ENCODE results near the gene TCF12.
"Not testable (repeated sequence)": the region's sequence is repeated elsewhere in the genome, so short reads cannot be mapped to it uniquely, and the experiment has no call there.

TCF12 gene

DNA sequence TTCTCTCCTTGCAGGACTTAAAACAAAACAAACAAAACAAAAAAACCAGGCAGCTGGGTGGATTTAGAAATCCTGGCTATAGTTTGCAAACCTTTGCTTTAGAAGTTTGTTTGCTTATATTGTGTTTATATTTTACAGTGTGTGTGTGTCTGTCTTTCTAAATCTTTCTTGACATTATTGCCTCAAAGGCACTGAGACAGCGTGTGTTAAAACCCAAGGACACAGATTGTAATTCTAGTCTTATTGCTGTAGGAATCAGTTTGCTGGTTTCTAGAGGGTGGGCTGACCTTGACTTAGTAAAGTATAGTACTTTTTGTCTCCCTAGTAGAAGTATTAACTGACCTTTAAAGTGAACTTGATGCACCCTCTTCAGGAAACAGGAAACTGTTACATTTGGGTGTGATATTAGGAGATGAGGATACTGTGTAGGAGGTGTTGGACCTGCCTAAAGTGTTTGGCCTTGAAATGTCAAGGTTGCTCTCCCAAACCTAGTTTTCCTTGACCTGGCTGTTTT, 71.0 kb downstream of the TCF12 start:
- H3K9me3 Mint-ChIP-seq: peaks cover 3% of the 10 kb centered on the region
- no peak overlapping the region for H3K27ac Mint-ChIP-seq
- ATAC-seq: peak; percentile 80
- peaks cover 48% of the 10 kb centered on the region for H3K4me1 Mint-ChIP-seq
- no peak for DNase-seq
- H3K36me3 Mint-ChIP-seq (ENCODE audit: low read depth): peaks cover 18% of the 10 kb centered on the region
- no peaks in the 10 kb centered on the region for H3K27me3 Mint-ChIP-seq
- peak overlapping the region; percentile 29 for H3K4me3 Mint-ChIP-seq

- no peak for DNase-seq
- Mint-ChIP-seq H3K4me3 (no peak overlapping the region), H3K9me3 (peaks cover 9% of the 10 kb centered on the region), H3K27me3 (no peaks in the 10 kb centered on the region), H3K36me3 (ENCODE audit: low read depth) (peaks cover 22% of the 10 kb centered on the region), H3K4me1 (peaks cover 33% of the 10 kb centered on the region), H3K27ac (no peak overlapping the region)
- no peak for ATAC-seq
Measured at GRCh38 chr15:56991017-56991416, 72.6 kb downstream of the TCF12 start.

DNA sequence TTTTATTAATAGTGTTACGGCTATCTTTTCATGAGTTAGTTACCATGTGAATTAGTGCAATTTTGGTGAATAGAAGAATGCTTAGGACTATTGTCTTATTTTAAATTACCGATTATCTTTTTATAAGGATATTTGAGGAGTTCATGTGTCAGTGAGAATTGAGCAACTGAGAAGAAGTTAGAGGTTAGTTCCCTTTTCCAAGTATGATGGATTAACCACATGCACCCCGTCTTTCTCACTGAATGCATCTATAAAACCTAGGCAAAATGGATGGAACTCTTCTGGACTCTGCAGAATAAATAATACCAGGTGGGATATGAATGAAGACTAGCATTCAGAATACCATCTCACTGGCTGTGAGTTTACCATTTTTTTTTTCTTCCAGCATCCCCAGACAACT, 74.3 kb downstream of the TCF12 start:
- DNase-seq (no peak), ATAC-seq (no peak)
- Mint-ChIP-seq H3K4me3 (no peak overlapping the region), H3K4me1 (peaks cover 21% of the 10 kb centered on the region), H3K27ac (no peak overlapping the region), H3K36me3 (ENCODE audit: low read depth) (peaks cover 27% of the 10 kb centered on the region), H3K9me3 (peaks cover 15% of the 10 kb centered on the region), H3K27me3 (no peaks in the 10 kb centered on the region)

DNA sequence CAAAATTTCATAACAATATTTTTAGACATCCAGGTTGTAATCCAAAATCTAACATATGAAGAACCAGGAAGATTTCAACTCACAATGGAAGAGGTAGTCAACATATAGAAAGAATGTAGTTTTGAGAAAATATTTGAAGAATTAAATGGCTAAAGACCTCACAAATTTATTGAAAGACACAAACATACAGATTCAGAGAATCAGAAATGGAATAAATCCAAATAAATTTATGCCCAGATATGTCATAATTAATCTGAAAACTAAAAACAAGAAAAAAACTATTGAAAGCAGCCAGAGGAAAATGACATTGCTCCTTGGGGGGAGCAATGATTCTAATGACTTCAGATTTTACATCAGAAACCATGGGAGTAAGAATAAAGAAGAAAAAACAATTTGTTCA, 75.8 kb downstream of the TCF12 start:
- DNase-seq: no peak
- Mint-ChIP-seq H3K9me3 (peaks cover 15% of the 10 kb centered on the region), H3K4me1 (peaks cover 10% of the 10 kb centered on the region), H3K4me3 (no peak overlapping the region), H3K27me3 (no peaks in the 10 kb centered on the region), H3K27ac (no peak overlapping the region), H3K36me3 (ENCODE audit: low read depth) (peaks cover 27% of the 10 kb centered on the region)
- ATAC-seq: no peak

DNA sequence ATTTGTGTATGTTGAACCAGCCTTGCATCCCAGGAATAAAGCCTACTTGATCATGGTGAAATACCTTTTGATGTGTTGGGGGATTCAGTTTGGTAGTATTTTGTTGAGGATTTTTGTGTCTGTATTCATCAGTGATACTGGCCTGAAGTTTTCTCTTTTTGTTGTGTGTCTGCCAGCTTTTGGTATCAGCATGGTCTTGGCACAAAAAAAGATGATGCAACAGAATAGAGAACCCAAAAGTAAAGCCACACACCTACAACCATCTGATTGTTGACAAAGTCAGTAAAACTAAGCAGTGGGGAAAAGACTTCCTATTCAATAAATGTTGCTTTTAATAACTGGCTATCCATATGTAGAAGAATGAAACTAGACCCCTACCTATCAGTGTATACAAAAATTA, 77.6 kb downstream of the TCF12 start:
- ATAC-seq: no peak
- Mint-ChIP-seq H3K27ac (no peak overlapping the region), H3K4me3 (no peak overlapping the region), H3K27me3 (no peaks in the 10 kb centered on the region), H3K4me1 (peaks cover 3% of the 10 kb centered on the region), H3K36me3 (ENCODE audit: low read depth) (peaks cover 27% of the 10 kb centered on the region), H3K9me3 (peaks cover 15% of the 10 kb centered on the region)
- DNase-seq: no peak

GRCh38 chr15:56996746-56997470, 78.5 kb downstream of the TCF12 start:
- Mint-ChIP-seq H3K27me3 (no peaks in the 10 kb centered on the region), H3K4me3 (no peak overlapping the region), H3K36me3 (ENCODE audit: low read depth) (peaks cover 29% of the 10 kb centered on the region), H3K27ac (no peak overlapping the region), H3K9me3 (peaks cover 15% of the 10 kb centered on the region), H3K4me1 (peaks cover 4% of the 10 kb centered on the region)
- no peak for DNase-seq
- no peak for ATAC-seq

DNA sequence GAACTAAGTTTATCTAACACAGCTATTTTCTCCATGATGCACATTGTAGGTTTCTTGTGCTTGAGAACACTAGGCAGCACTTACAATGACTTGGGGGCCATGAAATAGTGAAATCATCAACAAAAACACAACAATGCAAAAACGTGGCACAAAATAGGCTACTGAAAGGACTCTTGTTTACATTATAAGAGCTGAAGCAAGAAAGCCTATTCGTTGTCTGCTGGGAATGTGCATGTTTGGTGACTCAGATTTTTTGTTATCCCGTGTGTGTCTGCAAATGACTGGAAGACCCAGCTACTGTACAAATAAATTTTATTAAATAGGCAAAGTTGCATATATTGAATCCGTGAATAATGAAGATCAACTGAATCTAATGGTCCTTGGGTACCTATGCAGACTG, 85.0 kb downstream of the TCF12 start:
- Mint-ChIP-seq H3K9me3 (no peaks in the 10 kb centered on the region), H3K27ac (no peak overlapping the region), H3K4me1 (peaks cover 21% of the 10 kb centered on the region), H3K27me3 (no peaks in the 10 kb centered on the region), H3K4me3 (no peak overlapping the region), H3K36me3 (ENCODE audit: low read depth) (peaks cover 15% of the 10 kb centered on the region)
- DNase-seq (no peak), ATAC-seq (no peak)

GRCh38 chr15:57005244-57005643, 86.8 kb downstream of the TCF12 start:
- no peak for ATAC-seq
- Mint-ChIP-seq H3K36me3 (ENCODE audit: low read depth) (peaks cover 15% of the 10 kb centered on the region), H3K27ac (no peak overlapping the region), H3K27me3 (no peaks in the 10 kb centered on the region), H3K4me1 (peaks cover 18% of the 10 kb centered on the region), H3K9me3 (no peaks in the 10 kb centered on the region), H3K4me3 (no peak overlapping the region)
- no peak for DNase-seq

DNA sequence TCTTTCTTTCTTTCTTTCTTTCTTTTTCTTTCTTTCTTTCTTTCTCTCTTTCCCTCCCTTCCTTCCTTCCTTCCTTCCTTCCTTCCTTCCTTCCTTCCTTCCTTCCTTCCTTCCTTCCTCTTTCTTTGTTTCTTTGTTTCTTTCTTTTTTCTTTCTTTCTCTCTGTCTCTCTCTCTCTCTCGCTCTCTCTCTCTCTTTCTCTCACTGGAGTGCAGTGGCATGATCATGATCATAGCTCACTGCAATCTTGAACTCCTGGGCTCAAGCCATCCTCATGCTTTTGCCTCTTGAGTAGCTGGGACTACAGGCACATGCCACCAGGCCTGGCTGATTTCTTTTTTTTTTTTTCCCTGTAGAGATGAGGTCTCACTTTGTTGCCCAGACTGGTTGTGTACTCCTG, 89.4 kb downstream of the TCF12 start:
- not testable (repeated sequence) for H3K27ac Mint-ChIP-seq, ATAC-seq, H3K27me3 Mint-ChIP-seq, H3K9me3 Mint-ChIP-seq, DNase-seq, H3K4me3 Mint-ChIP-seq
- Mint-ChIP-seq H3K4me1 (peaks cover 26% of the 10 kb centered on the region), H3K36me3 (ENCODE audit: low read depth) (peaks cover 12% of the 10 kb centered on the region)

- no peak for ATAC-seq
- no peak overlapping the region for H3K4me3 Mint-ChIP-seq
- H3K4me1 Mint-ChIP-seq: peaks cover 25% of the 10 kb centered on the region
- H3K27ac Mint-ChIP-seq: no peak overlapping the region
- no peaks in the 10 kb centered on the region for H3K27me3 Mint-ChIP-seq
- H3K36me3 Mint-ChIP-seq (ENCODE audit: low read depth): no peaks in the 10 kb centered on the region
- no peak for DNase-seq
- H3K9me3 Mint-ChIP-seq: no peaks in the 10 kb centered on the region
Measured at GRCh38 chr15:57010724-57011123, 92.3 kb downstream of the TCF12 start.

GRCh38 chr15:57012556-57012955, 94.1 kb downstream of the TCF12 start:
- ATAC-seq (no peak), DNase-seq (no peak)
- Mint-ChIP-seq H3K27ac (no peak overlapping the region), H3K36me3 (ENCODE audit: low read depth) (no peaks in the 10 kb centered on the region), H3K27me3 (no peaks in the 10 kb centered on the region), H3K9me3 (no peaks in the 10 kb centered on the region), H3K4me1 (peaks cover 18% of the 10 kb centered on the region), H3K4me3 (no peak overlapping the region)

DNA sequence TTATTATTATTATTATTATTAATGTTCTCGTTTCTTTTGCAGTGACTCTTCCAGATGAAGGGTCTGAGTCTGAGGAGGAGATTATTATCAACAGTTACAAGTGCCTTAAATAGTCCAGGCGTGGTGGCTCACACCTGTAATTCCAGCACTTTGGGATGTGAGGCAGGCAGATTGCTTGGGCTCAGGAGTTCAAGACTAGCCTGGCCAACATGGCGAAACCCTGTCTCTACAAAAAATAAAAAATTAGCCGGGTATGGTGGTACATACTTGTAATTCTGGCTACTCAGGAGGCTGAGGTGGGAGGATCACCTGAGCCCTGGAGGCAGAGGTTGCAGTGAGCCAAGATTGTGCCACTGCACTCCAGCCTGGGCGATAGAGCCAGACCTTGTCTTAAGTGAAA, 96.5 kb downstream of the TCF12 start:
- not testable (repeated sequence) for H3K4me3 Mint-ChIP-seq; H3K36me3 Mint-ChIP-seq (ENCODE audit: low read depth); ATAC-seq; H3K27ac Mint-ChIP-seq; H3K9me3 Mint-ChIP-seq; H3K27me3 Mint-ChIP-seq; DNase-seq
- H3K4me1 Mint-ChIP-seq: peaks cover 23% of the 10 kb centered on the region

- H3K9me3 Mint-ChIP-seq: no peaks in the 10 kb centered on the region
- ATAC-seq: no peak
- no peaks in the 10 kb centered on the region for H3K27me3 Mint-ChIP-seq
- peaks cover 4% of the 10 kb centered on the region for H3K36me3 Mint-ChIP-seq (ENCODE audit: low read depth)
- no peak for DNase-seq
- H3K4me3 Mint-ChIP-seq: no peak overlapping the region
- peaks cover 23% of the 10 kb centered on the region for H3K4me1 Mint-ChIP-seq
- H3K27ac Mint-ChIP-seq: no peak overlapping the region
Measured at GRCh38 chr15:57015360-57015759, 96.9 kb downstream of the TCF12 start.

- no peak overlapping the region for H3K4me3 Mint-ChIP-seq
- H3K36me3 Mint-ChIP-seq (ENCODE audit: low read depth): peaks cover 6% of the 10 kb centered on the region
- DNase-seq: no peak
- ATAC-seq: no peak
- H3K4me1 Mint-ChIP-seq: peaks cover 18% of the 10 kb centered on the region
- no peak overlapping the region for H3K27ac Mint-ChIP-seq
- H3K27me3 Mint-ChIP-seq: no peaks in the 10 kb centered on the region
- H3K9me3 Mint-ChIP-seq: peaks cover 5% of the 10 kb centered on the region
Measured at GRCh38 chr15:57015897-57016296, 97.5 kb downstream of the TCF12 start.

- DNase-seq (no peak), ATAC-seq (no peak)
- Mint-ChIP-seq H3K36me3 (ENCODE audit: low read depth) (peaks cover 10% of the 10 kb centered on the region), H3K4me3 (no peak overlapping the region), H3K9me3 (peaks cover 8% of the 10 kb centered on the region), H3K4me1 (peaks cover 13% of the 10 kb centered on the region), H3K27me3 (no peaks in the 10 kb centered on the region), H3K27ac (no peak overlapping the region)
Measured at GRCh38 chr15:57017024-57017423, 98.6 kb downstream of the TCF12 start.

DNA sequence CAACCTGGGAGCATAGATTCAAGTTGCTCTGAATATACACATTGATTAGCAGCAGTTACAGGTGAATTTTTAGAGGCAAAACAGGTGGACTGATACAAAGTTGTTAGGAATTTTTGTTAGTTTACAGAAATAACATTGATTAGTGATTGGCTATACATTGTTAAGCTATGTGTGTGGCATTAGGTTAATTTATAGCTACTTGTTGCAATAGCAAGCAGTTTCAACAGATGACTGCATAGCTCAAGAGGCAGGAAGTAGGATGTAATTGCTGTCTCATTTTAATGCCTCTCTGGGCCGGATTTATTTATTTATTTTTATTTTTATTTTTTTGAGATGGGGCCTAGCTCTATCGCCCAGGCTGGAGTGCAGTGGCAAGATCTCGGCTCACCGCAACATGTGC, 99.7 kb downstream of the TCF12 start:
- no peak overlapping the region for H3K27ac Mint-ChIP-seq
- H3K9me3 Mint-ChIP-seq: peaks cover 8% of the 10 kb centered on the region
- H3K27me3 Mint-ChIP-seq: no peaks in the 10 kb centered on the region
- no peak for ATAC-seq
- DNase-seq: no peak
- peaks cover 24% of the 10 kb centered on the region for H3K4me1 Mint-ChIP-seq
- no peak overlapping the region for H3K4me3 Mint-ChIP-seq
- peaks cover 16% of the 10 kb centered on the region for H3K36me3 Mint-ChIP-seq (ENCODE audit: low read depth)

All from activated naive CD8-positive, alpha-beta T cell treated with anti-CD3 and anti-CD28 coated beads, Interleukin-2, amount 50 U/mL, for 24 hours (primary cell).